Middle frontal gyrus (tissue), 1 donor: Measurements from ENCODE around the gene NPAS3.

ENCODE experiments used
- DNase-seq: peaks from one replicate; pipeline ENCODE4 v3.0.0-alpha.2; 2015; ENCODE audit warnings: low spot score; ENCODE audit errors: extremely low spot score

The NPAS3 gene

GRCh38 chr14:33774723-33775470 lies 836.2 kb downstream of the NPAS3 start:
- no peak for DNase-seq

GRCh38 chr14:33776871-33777270 lies 838.2 kb downstream of the NPAS3 start:
- DNase-seq, result no peak

GRCh38 chr14:33777681-33778080 lies 839.0 kb downstream of the NPAS3 start:
- DNase-seq, result no peak

GRCh38 chr14:33780035-33780434 lies 841.4 kb downstream of the NPAS3 start:
- DNase-seq, result no peak

- DNase-seq, result no peak
Observed at GRCh38 chr14:33781236-33781635, 842.6 kb downstream of the NPAS3 start.

GRCh38 chr14:33782923-33783322 lies 844.2 kb downstream of the NPAS3 start:
- DNase-seq, result no peak

GRCh38 chr14:33786091-33786825 lies 847.6 kb downstream of the NPAS3 start:
- no peak for DNase-seq

GRCh38 chr14:33788161-33788560 lies 849.5 kb downstream of the NPAS3 start:
- no peak for DNase-seq

- no peak for DNase-seq
Observed at GRCh38 chr14:33790996-33791395, 852.3 kb downstream of the NPAS3 start.

- no peak for DNase-seq
Observed at GRCh38 chr14:33792009-33792719, 853.5 kb downstream of the NPAS3 start.

GRCh38 chr14:33792720-33793368 lies 854.2 kb downstream of the NPAS3 start:
- DNase-seq, result peak; percentile 82

- DNase-seq, result no peak
Observed at GRCh38 chr14:33793398-33794110, 854.9 kb downstream of the NPAS3 start.

GRCh38 chr14:33794791-33795305 lies 856.2 kb downstream of the NPAS3 start:
- no peak for DNase-seq

- DNase-seq, result no peak
Observed at GRCh38 chr14:33796356-33796755, 857.7 kb downstream of the NPAS3 start.

- DNase-seq, result no peak
Observed at GRCh38 chr14:33799705-33800570, 861.3 kb downstream of the NPAS3 start.

GRCh38 chr14:33800735-33801163 lies 862.1 kb downstream of the NPAS3 start:
- no peak for DNase-seq

- no peak for DNase-seq
Observed at GRCh38 chr14:33802737-33803136, 864.1 kb downstream of the NPAS3 start.

- DNase-seq, result no peak
Observed at GRCh38 chr14:33805593-33805992, 866.9 kb downstream of the NPAS3 start.

- no peak for DNase-seq
Observed at GRCh38 chr14:33806905-33807304, 868.2 kb downstream of the NPAS3 start.

- DNase-seq, result no peak
Observed at GRCh38 chr14:33808187-33808586, 869.5 kb downstream of the NPAS3 start.
